Measurements from ENCODE around the gene RANBP1.

The RANBP1 gene

GRCh38 chr22:20109411-20110358 lies 6.2 kb upstream of the RANBP1 start:
- no peak for DNase-seq

GRCh38 chr22:20110359-20110985 lies 5.4 kb upstream of the RANBP1 start:
- no peak for DNase-seq

GRCh38 chr22:20111045-20111688 lies 4.7 kb upstream of the RANBP1 start:
- DNase-seq = no peak

GRCh38 chr22:20111689-20112622 lies 3.9 kb upstream of the RANBP1 start:
- DNase-seq = no peak

GRCh38 chr22:20112623-20113511 lies 3.0 kb upstream of the RANBP1 start:
- DNase-seq = no peak

- DNase-seq = no peak
Observed at GRCh38 chr22:20113551-20114310, 2.2 kb upstream of the RANBP1 start.

GRCh38 chr22:20114506-20115475 lies 1.1 kb upstream of the RANBP1 start:
- no peak for DNase-seq

GRCh38 chr22:20116376-20116950 lies 559 bp downstream of the RANBP1 start:
- no peak for DNase-seq

- peak; percentile 95 to 99 for DNase-seq
Observed at GRCh38 chr22:20116951-20117632, 1.2 kb downstream of the RANBP1 start, which contains the start of gene TRMT2A. TSS of gene TRMT2A (minus strand) at chr22:20117226. CDS start at chr22:20116906, 320 bp downstream.

- peak; percentile 66 to 74 for DNase-seq
Observed at GRCh38 chr22:20117633-20118299, 1.9 kb downstream of the RANBP1 start.

GRCh38 chr22:20118300-20119020 lies 2.6 kb downstream of the RANBP1 start:
- DNase-seq = no peak

GRCh38 chr22:20121856-20122415 lies 6.0 kb downstream of the RANBP1 start:
- no peak for DNase-seq

GRCh38 chr22:20123366-20124082 lies 7.6 kb downstream of the RANBP1 start:
- no peak for DNase-seq

- no peak for DNase-seq
Observed at GRCh38 chr22:20124083-20124787, 8.3 kb downstream of the RANBP1 start.
